ENCODE measurements around the gene PUSL1.

The PUSL1 gene

DNA sequence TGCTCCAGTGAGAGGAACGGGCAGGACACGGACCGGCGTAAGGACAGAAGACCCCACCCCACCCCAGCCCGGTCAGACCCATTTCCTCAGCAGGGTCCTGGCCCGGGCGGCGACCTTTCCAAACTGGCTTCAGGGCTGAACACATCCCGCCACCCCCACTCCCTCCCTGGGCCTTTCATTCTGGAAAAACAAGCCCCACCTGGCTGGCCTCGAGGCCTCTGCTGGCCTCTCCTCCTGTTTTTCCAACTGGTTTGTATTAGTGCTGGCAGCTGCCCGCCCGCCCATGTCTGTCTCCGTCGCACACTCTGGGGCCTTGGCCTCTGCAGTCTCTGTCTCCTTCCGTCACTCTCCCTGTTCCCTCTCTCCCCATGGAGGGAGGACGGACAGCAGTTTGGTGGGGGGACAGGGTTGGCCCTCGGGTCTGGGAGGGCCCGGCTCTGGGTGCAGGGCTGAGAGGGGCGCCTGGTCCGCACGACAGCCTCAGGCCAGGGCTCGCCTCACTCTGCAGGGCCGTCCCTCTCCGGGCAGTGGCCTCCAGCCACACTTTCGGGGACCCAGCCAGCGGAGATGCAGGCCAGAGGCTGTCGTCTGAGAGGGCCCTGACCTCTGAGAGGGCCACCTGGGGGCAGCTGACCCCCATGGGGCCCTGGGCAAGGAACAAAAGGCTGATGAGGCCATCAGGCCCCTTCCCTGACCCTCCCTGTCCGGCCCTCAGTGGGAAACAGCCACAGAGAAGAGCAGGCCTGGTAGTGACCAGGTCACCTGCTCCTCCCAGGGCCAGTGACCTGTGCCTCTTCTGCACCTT lies 51.5 kb downstream of the PUSL1 start:
- in situ Hi-C loops (cut with MboI; ENCODE audit: low sequenced_read_pairs, unreplicated experiment): no loop called here
- DNase-seq (ENCODE audit: low spot score): no peak
- no peak for TF ChIP-seq CTCF (IDR thresholded peaks at IDR 0.05; ENCODE audit: borderline replicate concordance, control extremely low read depth, extremely low read depth, insufficient read depth, missing control alignments)

DNA sequence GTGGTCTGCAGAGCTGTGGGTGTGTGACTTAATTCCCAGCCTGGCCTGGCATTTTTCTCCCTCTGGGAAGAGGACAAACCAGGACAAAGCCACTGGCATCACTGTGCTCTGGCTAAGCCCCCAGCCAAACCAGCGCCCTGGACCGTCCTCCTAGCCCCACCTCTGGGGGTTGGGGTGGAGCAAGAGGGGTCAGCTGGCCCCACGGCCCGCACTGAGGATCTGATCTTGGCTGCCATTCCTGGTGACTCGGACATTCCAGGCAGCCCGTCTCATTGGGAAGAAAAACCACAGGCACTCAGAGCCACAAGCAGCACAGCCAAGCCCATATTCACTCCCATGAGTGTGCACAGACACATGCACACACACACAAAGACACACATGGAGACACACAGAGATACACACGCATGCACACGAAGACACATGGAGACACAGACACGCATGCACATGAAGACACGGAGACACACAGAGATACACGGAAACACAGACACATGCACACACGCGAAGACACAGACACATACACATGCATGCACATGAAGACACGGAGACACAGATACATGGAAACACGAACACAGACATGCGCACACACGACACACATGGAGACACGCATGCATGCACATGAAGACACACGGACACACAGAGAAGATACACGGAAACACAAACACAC lies 52.2 kb downstream of the PUSL1 start:
- in situ Hi-C loops (cut with MboI; ENCODE audit: low sequenced_read_pairs, unreplicated experiment): no loop called here
- DNase-seq (ENCODE audit: low spot score): no peak

More for the DNA sequence above, 52.2 kb downstream of the PUSL1 start:
- TF ChIP-seq CTCF (IDR thresholded peaks at IDR 0.05; ENCODE audit: borderline replicate concordance, control extremely low read depth, extremely low read depth, insufficient read depth, missing control alignments): no peak
